Tibial nerve (tissue), 4 donors: Measurements from ENCODE around the gene CASQ2. TPM values are rescaled to one million over a fixed set of nuclear protein-coding genes. Genes with fewer than 3 reads are reported as not detected.

Experiments used
- DNase-seq, 2 donors: peaks; one replicate each; pipeline ENCODE4 v3.0.0-alpha.2; 2019; ENCODE audit warnings: low spot score in 2 of 2
- H3K27ac ChIP-seq, 4 donors: fragments of 200-600 bp; sonication (generic) in 3 of 4; one replicate each; pipeline ENCODE4 v1.5.1; 2017 to 2019; ENCODE audit warnings: mild to moderate bottlenecking in 1 of 4
- H3K27me3 ChIP-seq, 2 donors: fragments of 200-600 bp; sonication (generic) in 1 of 2; one replicate each; pipeline versions ENCODE4 v1.5.1 to v1.6.0; 2017 to 2019
- H3K36me3 ChIP-seq, 3 donors: fragments of 200-600 bp; sonication (generic); one replicate each; pipeline ENCODE4 v1.5.1; 2018 to 2019
- H3K4me1 ChIP-seq, 4 donors: fragments of 200-600 bp; sonication (generic) in 3 of 4; one replicate each; pipeline ENCODE4 v1.5.1; 2017 to 2019
- H3K4me3 ChIP-seq, 4 donors: fragments of 200-600 bp; sonication (generic) in 3 of 4; one replicate each; pipeline ENCODE4 v1.5.1; 2017 to 2019; ENCODE audit warnings: mild to moderate bottlenecking in 1 of 4, moderate library complexity in 1 of 4
- H3K9me3 ChIP-seq, 4 donors: fragments of 200-600 bp; sonication (generic) in 3 of 4; one replicate each; pipeline ENCODE4 v1.5.1; 2017 to 2019
- CTCF ChIP-seq, 5 experiments: fragments of 200-600 bp in 3 of 5; fragments of 450-650 bp in 2 of 5; sonication (generic) in 3 of 5; IDR thresholded peaks; one replicate each; pipeline ENCODE4 v1.5.1; 2016 to 2019; ENCODE audit warnings: antibody characterized with exemption in 5 of 5, mild to moderate bottlenecking in 3 of 5, moderate library complexity in 2 of 5
- EP300 ChIP-seq, 2 donors: sonication (generic); formaldehyde crosslinking; IDR thresholded peaks; one replicate each; pipeline ENCODE4 v1.6.1; 2017; ENCODE audit warnings: antibody characterized with exemption in 2 of 2, mild to moderate bottlenecking in 1 of 2
- POLR2A ChIP-seq, 2 donors: fragments of 450-650 bp; IDR thresholded peaks; one replicate each; pipeline ENCODE4 v1.6.1; 2017; ENCODE audit warnings: antibody characterized with exemption in 2 of 2, mild to moderate bottlenecking in 2 of 2, moderate library complexity in 2 of 2
- WGBS, 2 donors: methylation state at CpG; one replicate each; pipeline ENCODE4 v1.1.5; 2018; 5-methylcytosine and 5-hydroxymethylcytosine counted together
- total RNA-seq, 4 donors: library from RNA; depleted of rRNA; stranded (reverse); fragments of >200 nt; gene quantifications; one replicate each; pipeline ENCODE4 v1.1.0, GENCODE V29; 2016

The CASQ2 gene
- total RNA-seq, 4 donors from 2014 or later, result 3.6 to 7.3 (median 5.8) TPM

GRCh38 chr1:115726570-115726969 is 41.9 kb downstream of the CASQ2 start:
- no peak for TF ChIP-seq EP300 (IDR thresholded peaks at IDR 0.05)
- no peak for TF ChIP-seq POLR2A (IDR thresholded peaks at IDR 0.05)
- TF ChIP-seq CTCF (IDR thresholded peaks at IDR 0.05), result no peak
- no peak for DNase-seq
- Histone ChIP-seq H3K36me3 (no peaks in the 10 kb centered on the region), H3K4me1 (peaks cover 0 to 48% (median 20%) of the 10 kb centered on the region in 4 donors), H3K27me3 (no peaks in the 10 kb centered on the region), H3K4me3 (no peak overlapping the region), H3K9me3 (no peaks in the 10 kb centered on the region), H3K27ac (peak overlapping the region; percentile 60 to 94 (median 79))

DNA sequence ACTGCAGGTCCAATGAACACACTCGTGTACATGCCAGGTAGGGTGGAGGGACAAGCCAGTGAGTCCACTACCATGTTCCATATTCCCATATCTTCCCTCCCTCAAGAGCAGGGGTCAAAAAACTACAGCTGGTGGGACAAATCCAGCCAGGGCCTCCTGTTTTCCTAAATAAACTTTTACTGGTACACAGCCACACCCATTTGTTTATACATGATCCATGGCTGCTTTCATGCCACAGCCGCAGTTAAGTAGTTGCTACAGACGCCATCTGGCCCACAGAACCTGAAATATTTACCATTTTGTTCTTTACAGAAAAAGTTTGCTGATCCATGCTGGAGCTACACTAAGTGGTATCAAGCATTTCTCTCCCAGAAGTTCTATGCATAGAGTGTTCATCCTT is 42.4 kb downstream of the CASQ2 start:
- Histone ChIP-seq H3K27ac (peak overlapping the region; percentile 60 to 94 (median 79)), H3K4me3 (no peak overlapping the region), H3K36me3 (no peaks in the 10 kb centered on the region), H3K4me1 (peaks cover 0 to 45% (median 20%) of the 10 kb centered on the region in 4 donors), H3K27me3 (no peaks in the 10 kb centered on the region), H3K9me3 (no peaks in the 10 kb centered on the region)
- TF ChIP-seq CTCF (IDR thresholded peaks at IDR 0.05), result no peak
- TF ChIP-seq EP300 (IDR thresholded peaks at IDR 0.05), result no peak
- TF ChIP-seq POLR2A (IDR thresholded peaks at IDR 0.05), result no peak
- WGBS, 2 donors, result 53 to 57% methylated on average over 3 of the region's 3 CpGs
- no peak for DNase-seq

DNA sequence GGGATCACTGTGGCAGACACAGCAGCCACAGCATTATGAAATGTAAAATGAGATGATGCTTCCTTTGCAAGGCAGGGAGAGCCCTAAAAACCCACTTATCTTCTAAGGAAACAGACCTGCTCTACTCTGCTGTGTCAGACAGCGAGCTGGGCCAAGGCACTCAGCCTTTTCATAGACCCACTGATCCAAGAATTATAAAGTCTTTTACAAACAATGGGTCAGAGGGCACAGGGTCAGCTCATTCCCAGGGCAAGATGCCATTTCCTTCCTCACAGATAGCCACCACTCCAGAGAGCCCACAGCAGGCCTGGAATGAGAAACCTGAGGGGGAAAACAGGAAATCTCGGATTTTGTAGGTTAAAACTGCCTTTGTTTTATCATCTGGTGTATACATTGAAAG is 42.9 kb downstream of the CASQ2 start:
- 14 to 33% methylated on average over 2 of the region's 2 CpGs for WGBS, 2 donors
- no peaks in the 10 kb centered on the region for H3K36me3 ChIP-seq
- TF ChIP-seq POLR2A (IDR thresholded peaks at IDR 0.05) (no peak), CTCF (IDR thresholded peaks at IDR 0.05) (no peak), EP300 (IDR thresholded peaks at IDR 0.05) (no peak)
- peak overlapping the region; percentile 60 to 94 (median 79) for H3K27ac ChIP-seq
- no peak overlapping the region for H3K4me3 ChIP-seq
- peaks cover 0 to 45% (median 20%) of the 10 kb centered on the region in 4 donors for H3K4me1 ChIP-seq
- H3K27me3 ChIP-seq, result no peaks in the 10 kb centered on the region
- DNase-seq, result peak in 1 of 2 donors; percentile 33
- H3K9me3 ChIP-seq, result no peaks in the 10 kb centered on the region

DNA sequence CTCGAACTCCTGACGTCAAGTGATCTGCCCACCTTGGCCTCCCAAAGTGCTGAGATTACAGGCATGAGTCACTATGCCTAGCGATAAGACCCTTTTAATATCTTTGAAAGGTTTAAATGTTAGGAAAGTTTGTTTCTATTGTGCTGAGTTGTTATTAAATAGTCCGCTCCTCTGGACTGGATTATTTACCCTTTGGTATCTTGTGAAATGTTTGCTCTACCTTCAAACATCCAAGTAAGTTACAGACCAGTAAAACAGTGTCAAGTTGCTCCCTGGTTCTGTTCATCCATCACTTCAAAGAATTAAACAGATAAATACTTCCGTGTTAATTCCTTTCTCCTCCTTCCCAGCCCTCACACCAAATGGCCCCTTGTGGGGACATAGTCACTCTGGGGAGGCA is 44.8 kb downstream of the CASQ2 start:
- peaks cover 0 to 45% (median 20%) of the 10 kb centered on the region in 4 donors for H3K4me1 ChIP-seq
- no peak overlapping the region for H3K4me3 ChIP-seq
- no peaks in the 10 kb centered on the region for H3K27me3 ChIP-seq
- H3K9me3 ChIP-seq, result no peaks in the 10 kb centered on the region
- WGBS, 2 donors, result 82 to 86% methylated on average over 5 of the region's 5 CpGs
- no peaks in the 10 kb centered on the region for H3K36me3 ChIP-seq
- peak overlapping the region in 2 of 4 donors; percentile 36 to 89 for H3K27ac ChIP-seq
- TF ChIP-seq POLR2A (IDR thresholded peaks at IDR 0.05) (no peak), EP300 (IDR thresholded peaks at IDR 0.05) (no peak), CTCF (IDR thresholded peaks at IDR 0.05) (no peak)
- DNase-seq, result no peak

DNA sequence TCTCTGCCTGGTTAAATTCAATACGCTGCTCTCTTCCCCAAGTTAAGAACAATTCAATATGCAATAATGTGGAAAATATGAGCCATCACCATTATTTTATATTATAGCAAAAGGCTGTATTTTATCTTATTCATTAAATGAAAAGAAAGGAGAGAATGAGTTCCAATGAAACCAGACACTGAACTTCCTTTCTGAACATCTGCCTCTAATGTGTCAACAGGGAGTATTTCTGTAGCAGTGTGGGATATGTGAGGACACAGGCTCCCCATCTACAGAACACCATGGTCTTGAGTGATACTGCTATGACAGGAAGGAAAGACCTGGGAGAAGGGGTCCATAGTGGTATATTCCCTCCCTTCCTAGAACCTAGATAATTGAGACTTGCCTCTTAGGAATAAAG is 46.3 kb downstream of the CASQ2 start:
- no peak for DNase-seq
- H3K4me3 ChIP-seq, result no peak overlapping the region
- 85 to 87% methylated on average over 1 of the region's 1 CpG for WGBS, 2 donors
- no peaks in the 10 kb centered on the region for H3K9me3 ChIP-seq
- H3K4me1 ChIP-seq, result peaks cover 0 to 30% (median 16%) of the 10 kb centered on the region in 4 donors
- TF ChIP-seq EP300 (IDR thresholded peaks at IDR 0.05) (no peak), CTCF (IDR thresholded peaks at IDR 0.05) (no peak), POLR2A (IDR thresholded peaks at IDR 0.05) (no peak)
- no peak overlapping the region for H3K27ac ChIP-seq
- no peaks in the 10 kb centered on the region for H3K36me3 ChIP-seq
- no peaks in the 10 kb centered on the region for H3K27me3 ChIP-seq
